Measurements from ENCODE around the gene TRNP1. TPM values are rescaled to one million over a fixed set of nuclear protein-coding genes. Genes with fewer than 3 reads are reported as not detected.
A peak's percentile ranks its signal among the peaks of the same experiment; 100 is the strongest.

The TRNP1 gene
- total RNA-seq, 2 donors from 2014 or later: 0.49 to 0.96 TPM

- H3K27ac Mint-ChIP-seq: no peak overlapping the region
Measured at GRCh38 chr1:27010226-27010994, 16.9 kb downstream of the TRNP1 start.

GRCh38 chr1:27011058-27011764, 17.7 kb downstream of the TRNP1 start:
- Mint-ChIP-seq H3K4me3 (peak overlapping the region; percentile 20 to 50), H3K27me3 (ENCODE audit: low read depth) (peaks cover 17% of the 10 kb centered on the region), H3K27ac (no peak overlapping the region), H3K36me3 (ENCODE audit: insufficient read depth in 2 of 2) (no peaks in the 10 kb centered on the region), H3K9me3 (no peaks in the 10 kb centered on the region), H3K4me1 (ENCODE audit: low read depth) (peaks cover 5% of the 10 kb centered on the region)
- DNase-seq (no peak), ATAC-seq (replicated peaks in 1 of 2) (no peak)

More at GRCh38 chr1:27010226-27010994, 16.9 kb downstream of the TRNP1 start:
- Mint-ChIP-seq H3K4me3 (no peak overlapping the region), H3K9me3 (no peaks in the 10 kb centered on the region), H3K27me3 (ENCODE audit: low read depth) (peaks cover 17% of the 10 kb centered on the region), H3K36me3 (ENCODE audit: insufficient read depth in 2 of 2) (no peaks in the 10 kb centered on the region), H3K4me1 (ENCODE audit: low read depth) (peaks cover 5% of the 10 kb centered on the region)
- no peak for DNase-seq
- no peak for ATAC-seq (replicated peaks in 1 of 2)

GRCh38 chr1:27011976-27012563, 18.6 kb downstream of the TRNP1 start:
- ATAC-seq (replicated peaks in 1 of 2): no peak
- peak overlapping the region; percentile 13 to 50 for H3K4me3 Mint-ChIP-seq
- no peaks in the 10 kb centered on the region for H3K9me3 Mint-ChIP-seq
- DNase-seq: no peak
- peaks cover 5% of the 10 kb centered on the region for H3K4me1 Mint-ChIP-seq (ENCODE audit: low read depth)
- no peaks in the 10 kb centered on the region for H3K36me3 Mint-ChIP-seq (ENCODE audit: insufficient read depth in 2 of 2)
- no peak overlapping the region for H3K27ac Mint-ChIP-seq
- H3K27me3 Mint-ChIP-seq (ENCODE audit: low read depth): peaks cover 17% of the 10 kb centered on the region

GRCh38 chr1:27015260-27015659, 21.8 kb downstream of the TRNP1 start:
- Mint-ChIP-seq H3K4me1 (ENCODE audit: low read depth) (peaks cover 5% of the 10 kb centered on the region), H3K27me3 (ENCODE audit: low read depth) (peaks cover 11% of the 10 kb centered on the region), H3K27ac (no peak overlapping the region), H3K9me3 (no peaks in the 10 kb centered on the region), H3K4me3 (no peak overlapping the region), H3K36me3 (ENCODE audit: insufficient read depth in 2 of 2) (no peaks in the 10 kb centered on the region)
- DNase-seq: no peak
- no peak for ATAC-seq (replicated peaks in 1 of 2)

- DNase-seq (no peak), ATAC-seq (replicated peaks in 1 of 2) (no peak)
- no peaks in the 10 kb centered on the region for H3K36me3 Mint-ChIP-seq (ENCODE audit: insufficient read depth in 2 of 2)
- H3K27me3 Mint-ChIP-seq (ENCODE audit: low read depth): peaks cover 8% of the 10 kb centered on the region
- H3K27ac Mint-ChIP-seq: no peak overlapping the region
- peaks cover 5% of the 10 kb centered on the region for H3K4me1 Mint-ChIP-seq (ENCODE audit: low read depth)
- no peak overlapping the region for H3K4me3 Mint-ChIP-seq
- H3K9me3 Mint-ChIP-seq: no peaks in the 10 kb centered on the region
Measured at GRCh38 chr1:27016376-27016775, 22.9 kb downstream of the TRNP1 start.

GRCh38 chr1:27017207-27017606, 23.7 kb downstream of the TRNP1 start:
- Mint-ChIP-seq H3K4me1 (ENCODE audit: low read depth) (peaks cover 5% of the 10 kb centered on the region), H3K4me3 (no peak overlapping the region), H3K9me3 (no peaks in the 10 kb centered on the region), H3K36me3 (ENCODE audit: insufficient read depth in 2 of 2) (no peaks in the 10 kb centered on the region), H3K27ac (no peak overlapping the region), H3K27me3 (ENCODE audit: low read depth) (no peaks in the 10 kb centered on the region)
- no peak for DNase-seq
- ATAC-seq (replicated peaks in 1 of 2): no peak

GRCh38 chr1:27018316-27018715, 24.8 kb downstream of the TRNP1 start:
- no peaks in the 10 kb centered on the region for H3K4me1 Mint-ChIP-seq (ENCODE audit: low read depth)
- H3K4me3 Mint-ChIP-seq: no peak overlapping the region
- ATAC-seq (replicated peaks in 1 of 2) (no peak), DNase-seq (no peak)
- H3K27me3 Mint-ChIP-seq (ENCODE audit: low read depth): no peaks in the 10 kb centered on the region
- H3K9me3 Mint-ChIP-seq: no peaks in the 10 kb centered on the region
- H3K36me3 Mint-ChIP-seq (ENCODE audit: insufficient read depth in 2 of 2): no peaks in the 10 kb centered on the region
- no peak overlapping the region for H3K27ac Mint-ChIP-seq

GRCh38 chr1:27021354-27022031, 28.0 kb downstream of the TRNP1 start:
- Mint-ChIP-seq H3K36me3 (ENCODE audit: insufficient read depth in 2 of 2) (no peaks in the 10 kb centered on the region), H3K27ac (no peak overlapping the region), H3K4me1 (ENCODE audit: low read depth) (no peaks in the 10 kb centered on the region), H3K4me3 (no peak overlapping the region), H3K9me3 (no peaks in the 10 kb centered on the region), H3K27me3 (ENCODE audit: low read depth) (no peaks in the 10 kb centered on the region)
- DNase-seq (no peak), ATAC-seq (replicated peaks in 1 of 2) (no peak)

GRCh38 chr1:27025718-27026117, 32.2 kb downstream of the TRNP1 start:
- H3K27ac Mint-ChIP-seq: no peak overlapping the region
- H3K27me3 Mint-ChIP-seq (ENCODE audit: low read depth): peaks cover 6% of the 10 kb centered on the region
- no peaks in the 10 kb centered on the region for H3K9me3 Mint-ChIP-seq
- no peak for DNase-seq
- no peak overlapping the region for H3K4me3 Mint-ChIP-seq
- H3K4me1 Mint-ChIP-seq (ENCODE audit: low read depth): no peaks in the 10 kb centered on the region
- no peaks in the 10 kb centered on the region for H3K36me3 Mint-ChIP-seq (ENCODE audit: insufficient read depth in 2 of 2)
- no peak for ATAC-seq (replicated peaks in 1 of 2)

GRCh38 chr1:27026621-27027574, 33.4 kb downstream of the TRNP1 start:
- no peak overlapping the region for H3K4me3 Mint-ChIP-seq
- ATAC-seq (replicated peaks in 1 of 2) (no peak), DNase-seq (no peak)
- no peaks in the 10 kb centered on the region for H3K36me3 Mint-ChIP-seq (ENCODE audit: insufficient read depth in 2 of 2)
- peaks cover 6% of the 10 kb centered on the region for H3K27me3 Mint-ChIP-seq (ENCODE audit: low read depth)
- H3K9me3 Mint-ChIP-seq: no peaks in the 10 kb centered on the region
- no peaks in the 10 kb centered on the region for H3K4me1 Mint-ChIP-seq (ENCODE audit: low read depth)
- no peak overlapping the region for H3K27ac Mint-ChIP-seq

GRCh38 chr1:27027575-27028250, 34.2 kb downstream of the TRNP1 start:
- no peak overlapping the region for H3K27ac Mint-ChIP-seq
- no peaks in the 10 kb centered on the region for H3K36me3 Mint-ChIP-seq (ENCODE audit: insufficient read depth in 2 of 2)
- H3K4me1 Mint-ChIP-seq (ENCODE audit: low read depth): no peaks in the 10 kb centered on the region
- ATAC-seq (replicated peaks in 1 of 2) (no peak), DNase-seq (no peak)
- H3K4me3 Mint-ChIP-seq: no peak overlapping the region
- peaks cover 6% of the 10 kb centered on the region for H3K27me3 Mint-ChIP-seq (ENCODE audit: low read depth)
- H3K9me3 Mint-ChIP-seq: no peaks in the 10 kb centered on the region

GRCh38 chr1:27029517-27029916, 36.0 kb downstream of the TRNP1 start:
- Mint-ChIP-seq H3K36me3 (ENCODE audit: insufficient read depth in 2 of 2) (no peaks in the 10 kb centered on the region), H3K4me1 (ENCODE audit: low read depth) (no peaks in the 10 kb centered on the region), H3K4me3 (no peak overlapping the region), H3K27ac (no peak overlapping the region), H3K9me3 (no peaks in the 10 kb centered on the region), H3K27me3 (ENCODE audit: low read depth) (peaks cover 6% of the 10 kb centered on the region)
- ATAC-seq (replicated peaks in 1 of 2) (no peak), DNase-seq (no peak)

All from activated T-cell treated with anti-CD3 and anti-CD28 coated beads, Interleukin-2, amount 50 U/mL, for 72 hours (primary cell).